BLaER1 (cell line): ENCODE measurements around the gene PCGF3.
A peak's percentile ranks its signal among the peaks of the same experiment; 100 is the strongest.

Experiments
- H3K27ac ChIP-seq: shearing (Covaris generic); formaldehyde crosslinking; 2 replicates; pipeline ENCODE4 v1.8.1; 2022
- H3K27me3 ChIP-seq: shearing (Covaris generic); formaldehyde crosslinking; 2 replicates; pipeline ENCODE4 v1.8.1; 2022
- H3K36me3 ChIP-seq: shearing (Covaris generic); formaldehyde crosslinking; 2 replicates; pipeline ENCODE4 v1.8.1; 2022
- H3K4me1 ChIP-seq: shearing (Covaris generic); formaldehyde crosslinking; 2 replicates; pipeline ENCODE4 v1.8.1; 2022
- H3K4me2 ChIP-seq: shearing (Covaris generic); formaldehyde crosslinking; 2 replicates; pipeline ENCODE4 v1.8.1; 2022
- H3K4me3 ChIP-seq: shearing (Covaris generic); formaldehyde crosslinking; 2 replicates; pipeline ENCODE4 v1.8.1; 2022
- H3K9ac ChIP-seq: shearing (Covaris generic); formaldehyde crosslinking; 2 replicates; pipeline ENCODE4 v1.8.1; 2022
- H3K9me3 ChIP-seq: shearing (Covaris generic); formaldehyde crosslinking; 2 replicates; pipeline ENCODE4 v1.8.1; 2022
- H4K20me1 ChIP-seq: shearing (Covaris generic); formaldehyde crosslinking; 2 replicates; pipeline ENCODE4 v1.8.1; 2022
- Cebpa-rat ChIP-seq: shearing (Covaris generic); IDR thresholded peaks from 2 replicates; pipeline ENCODE4 v1.8.1; 2022

The PCGF3 gene, protein sequence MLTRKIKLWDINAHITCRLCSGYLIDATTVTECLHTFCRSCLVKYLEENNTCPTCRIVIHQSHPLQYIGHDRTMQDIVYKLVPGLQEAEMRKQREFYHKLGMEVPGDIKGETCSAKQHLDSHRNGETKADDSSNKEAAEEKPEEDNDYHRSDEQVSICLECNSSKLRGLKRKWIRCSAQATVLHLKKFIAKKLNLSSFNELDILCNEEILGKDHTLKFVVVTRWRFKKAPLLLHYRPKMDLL

DNA sequence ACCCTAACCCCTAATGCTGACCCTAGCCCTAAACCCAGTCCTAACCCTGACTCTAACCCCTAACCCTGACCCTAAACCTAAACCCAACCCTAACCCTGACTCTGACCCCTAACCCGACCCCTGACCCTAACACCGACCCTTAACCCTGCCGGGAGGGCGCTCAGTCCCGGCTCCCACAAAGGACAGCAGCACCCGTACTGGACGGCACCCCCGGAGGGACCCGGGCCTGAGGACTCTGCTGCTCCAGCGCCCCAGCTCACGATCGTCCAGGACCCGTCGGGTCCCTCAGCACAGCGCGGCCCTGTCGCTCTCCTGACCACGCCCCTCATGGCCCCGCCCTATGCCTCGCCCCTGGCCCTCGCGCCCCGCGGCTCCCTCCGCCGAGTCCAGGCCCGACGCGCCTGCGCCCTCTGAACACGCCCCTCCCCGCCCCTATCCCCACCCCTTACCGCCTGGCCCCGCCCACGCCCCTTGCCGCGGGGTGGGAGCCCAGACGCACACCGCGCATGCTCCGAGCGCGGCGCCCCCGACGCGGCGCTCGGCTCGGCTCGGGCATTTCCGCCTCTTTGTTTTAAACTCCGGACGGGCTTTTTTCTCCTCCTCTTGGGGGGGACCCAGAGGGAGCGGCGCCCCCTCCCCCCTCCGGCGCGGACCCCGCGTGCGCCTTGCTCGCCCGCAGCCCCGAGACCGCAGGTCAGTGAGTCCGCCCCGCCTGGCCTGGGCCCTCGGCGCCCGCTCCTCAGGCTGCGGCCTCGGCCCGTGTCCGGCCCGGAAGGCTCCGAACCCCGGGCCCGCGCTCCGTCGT lies at the start of gene PCGF3:
TSS of gene PCGF3 (plus strand) at position 555 of the 805 bp plus-strand sequence. CDS start 27,849 bp downstream, outside the sequence.
- peak within 1 kb of the TSS; percentile 100 for H3K27ac ChIP-seq

DNA sequence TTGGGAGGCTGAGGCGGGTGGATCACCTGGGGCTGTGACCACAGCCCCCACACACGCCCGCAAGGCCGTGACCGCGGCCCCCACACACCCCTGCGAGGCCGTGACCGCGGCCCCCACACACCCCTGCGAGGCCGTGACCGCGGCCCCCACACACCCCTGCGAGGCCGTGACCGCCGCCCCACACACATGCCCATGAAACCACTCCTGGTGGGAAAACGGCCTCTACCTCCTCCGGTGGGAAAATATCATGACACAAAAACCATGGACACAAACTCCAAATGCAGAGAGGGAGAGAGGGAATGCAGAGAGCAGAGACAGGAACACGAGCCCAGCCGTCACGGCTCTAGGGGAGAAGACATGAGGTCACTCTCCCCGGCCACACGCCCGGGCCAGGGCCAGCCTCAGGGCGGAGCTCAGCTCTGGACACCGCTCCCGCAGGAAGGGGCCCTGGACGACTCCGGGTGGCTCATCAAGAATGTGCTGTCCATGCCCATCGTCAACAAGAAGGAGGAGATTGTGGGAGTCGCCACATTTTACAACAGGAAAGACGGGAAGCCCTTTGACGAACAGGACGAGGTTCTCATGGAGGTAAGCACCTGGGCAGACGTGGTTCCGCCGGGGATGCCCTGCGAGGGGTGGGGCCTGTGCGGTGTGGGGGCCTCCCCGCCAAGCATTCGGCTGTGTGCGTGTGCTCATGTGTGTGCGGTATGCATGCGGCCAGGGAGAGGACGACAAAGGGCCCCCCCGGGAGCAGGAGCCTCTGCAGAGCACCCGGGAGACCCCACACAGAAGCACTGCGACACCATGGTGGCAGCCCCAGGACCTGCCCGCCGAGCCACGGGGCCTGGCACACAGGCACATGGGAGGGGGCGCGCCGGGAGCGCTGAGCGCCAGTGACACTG lies 48.9 kb upstream of the PCGF3 start:
- no peak overlapping the region for H3K27ac ChIP-seq
- no peaks in the 10 kb centered on the region for H3K9me3 ChIP-seq
- H3K4me1 ChIP-seq, result 0 out of 2 replicates have a peak, but pooled peaks cover 5% of the 10 kb centered on the region
- H3K4me2 ChIP-seq, result no peak overlapping the region
- H3K36me3 ChIP-seq, result peaks cover 14% of the 10 kb centered on the region; the same call in 1 of the 2 replicates
- no peaks in the 10 kb centered on the region for H4K20me1 ChIP-seq
- no peak for TF ChIP-seq Cebpa-rat
- H3K4me3 ChIP-seq, result no peak overlapping the region
- no peak overlapping the region for H3K9ac ChIP-seq
- no peaks in the 10 kb centered on the region for H3K27me3 ChIP-seq

More for the DNA sequence above, at the start of gene PCGF3:
- Histone ChIP-seq H3K36me3 (peaks cover 26% of the 10 kb centered on the region), H3K9me3 (peaks cover 6% of the 10 kb centered on the region; the same call in 1 of the 2 replicates), H4K20me1 (peaks cover 40% of the 10 kb centered on the region), H3K27me3 (no peaks in the 10 kb centered on the region), H3K4me2 (peak within 1 kb of the TSS; percentile 91), H3K4me3 (peak within 1 kb of the TSS; percentile 95), H3K4me1 (peaks cover 40% of the 10 kb centered on the region), H3K9ac (peak within 1 kb of the TSS; percentile 100)
- no peak for TF ChIP-seq Cebpa-rat

DNA sequence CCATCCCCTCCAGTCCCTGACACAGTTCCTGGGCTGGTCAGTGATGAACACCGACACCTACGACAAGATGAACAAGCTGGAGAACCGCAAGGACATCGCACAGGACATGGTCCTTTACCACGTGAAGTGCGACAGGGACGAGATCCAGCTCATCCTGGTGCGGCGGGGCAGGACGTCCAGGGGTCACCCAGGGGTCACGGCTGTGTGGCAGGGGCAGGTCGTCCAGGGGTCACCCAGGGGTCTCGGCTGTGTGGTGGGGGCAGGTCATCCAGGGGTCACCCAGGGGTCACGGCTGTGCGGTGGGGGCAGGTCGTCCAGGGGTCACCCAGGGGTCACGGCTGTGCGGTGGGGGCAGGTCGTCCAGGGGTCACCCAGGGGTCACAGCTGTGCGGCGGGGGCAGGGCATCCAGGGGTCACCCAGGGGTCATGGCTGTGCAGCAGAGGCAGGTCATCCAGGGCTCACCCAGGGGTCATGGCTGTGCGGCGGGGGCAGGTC lies 48.2 kb upstream of the PCGF3 start:
- peaks cover 21% of the 10 kb centered on the region for H3K36me3 ChIP-seq
- H3K27ac ChIP-seq, result no peak overlapping the region
- H4K20me1 ChIP-seq, result no peaks in the 10 kb centered on the region
- no peak overlapping the region for H3K4me2 ChIP-seq
- H3K4me1 ChIP-seq, result 0 out of 2 replicates have a peak, but pooled peaks cover 5% of the 10 kb centered on the region
- H3K9me3 ChIP-seq, result no peaks in the 10 kb centered on the region
- no peak overlapping the region for H3K9ac ChIP-seq
- H3K4me3 ChIP-seq, result no peak overlapping the region
- no peak for TF ChIP-seq Cebpa-rat
- no peaks in the 10 kb centered on the region for H3K27me3 ChIP-seq

DNA sequence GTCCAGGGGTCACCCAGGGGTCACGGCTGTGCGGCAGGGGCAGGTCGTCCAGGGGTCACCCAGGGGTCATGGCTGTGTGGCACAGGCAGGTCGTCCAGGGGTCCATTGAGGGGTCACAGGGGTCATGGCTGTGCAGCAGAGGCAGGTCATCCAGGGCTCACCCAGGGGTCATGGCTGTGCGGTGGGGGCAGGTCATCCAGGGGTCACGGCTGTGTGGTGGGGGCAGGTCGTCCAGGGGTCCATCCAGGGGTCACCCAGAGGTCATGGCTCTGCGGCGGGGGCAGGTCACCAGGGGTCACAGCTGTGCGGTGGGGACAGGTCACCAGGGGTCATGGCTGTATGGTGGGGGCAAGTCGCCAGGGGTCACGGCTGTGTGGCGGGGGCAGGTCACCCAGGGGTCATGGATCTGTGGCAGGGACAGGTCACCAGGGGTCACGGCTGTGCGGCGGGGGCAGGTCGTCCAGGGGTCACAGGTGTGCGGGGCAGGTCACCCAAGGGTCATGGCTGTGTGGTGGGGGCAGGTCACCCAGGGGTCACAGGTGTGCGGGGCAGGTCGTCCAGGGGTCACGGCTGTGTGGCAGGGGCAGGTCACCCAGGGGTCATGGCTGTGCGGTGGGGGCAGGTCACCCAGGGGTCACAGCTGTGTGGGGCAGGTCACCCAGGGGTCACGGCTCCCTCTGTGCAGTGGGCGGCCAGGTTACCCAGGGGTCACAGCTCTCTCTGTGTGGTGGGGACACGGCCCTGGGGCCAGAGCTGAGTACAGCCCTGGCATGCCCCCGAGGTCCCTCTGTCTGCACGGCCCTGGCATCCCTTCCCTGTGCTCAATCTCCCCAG lies 47.6 kb upstream of the PCGF3 start:
- Histone ChIP-seq H3K36me3 (peaks cover 23% of the 10 kb centered on the region), H4K20me1 (no peaks in the 10 kb centered on the region), H3K4me2 (no peak overlapping the region), H3K4me3 (no peak overlapping the region), H3K27ac (no peak overlapping the region), H3K27me3 (no peaks in the 10 kb centered on the region), H3K9me3 (no peaks in the 10 kb centered on the region), H3K9ac (no peak overlapping the region), H3K4me1 (peaks cover 9% of the 10 kb centered on the region)
- TF ChIP-seq Cebpa-rat, result no peak

DNA sequence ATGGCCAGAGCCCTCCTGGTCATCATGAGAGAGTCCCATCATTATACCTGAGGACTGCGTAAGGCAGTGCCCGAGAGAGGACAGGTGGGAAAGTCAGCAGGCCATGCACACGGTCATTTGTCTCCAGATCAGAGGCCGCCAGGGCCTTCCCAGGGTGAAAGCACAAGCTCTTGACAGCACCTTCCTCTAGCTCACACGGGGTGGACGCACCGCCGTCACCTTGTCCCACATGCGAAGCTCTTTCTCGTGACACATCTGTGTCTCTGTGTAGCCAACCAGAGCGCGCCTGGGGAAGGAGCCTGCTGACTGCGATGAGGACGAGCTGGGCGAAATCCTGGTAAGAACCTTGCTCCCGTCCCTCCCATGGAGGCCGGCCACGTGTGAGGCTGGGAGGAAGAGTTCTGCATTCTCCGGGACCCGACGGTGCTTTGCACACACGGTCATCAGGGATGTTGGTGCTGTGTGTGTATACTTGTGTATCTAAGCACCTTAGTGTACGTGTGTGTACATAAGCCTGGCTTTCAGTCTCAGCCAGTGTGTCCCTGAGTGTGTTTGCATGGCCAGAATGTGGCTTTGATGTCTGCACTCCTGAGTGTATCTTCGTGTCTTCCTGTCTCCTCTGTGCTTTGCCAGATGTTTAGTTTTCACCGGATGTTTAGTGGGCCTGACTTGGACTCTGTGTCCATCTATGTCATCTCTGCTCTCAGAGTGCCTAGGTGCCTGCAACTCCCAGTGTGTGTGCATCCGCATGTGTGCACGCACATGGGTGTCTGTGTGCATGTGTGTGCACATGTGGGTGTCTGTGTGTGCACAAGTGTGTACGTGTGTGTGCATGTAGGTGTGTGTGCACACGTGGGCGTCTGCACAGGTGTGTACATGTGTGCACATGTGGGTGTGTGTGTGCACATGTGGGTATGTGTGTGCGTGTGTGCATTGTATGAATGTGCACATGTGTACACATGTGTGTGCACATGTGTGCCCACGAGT lies 46.7 kb upstream of the PCGF3 start:
- Histone ChIP-seq H3K9ac (no peak overlapping the region), H3K36me3 (peaks cover 23% of the 10 kb centered on the region), H3K4me3 (no peak overlapping the region), H3K9me3 (no peaks in the 10 kb centered on the region), H3K27me3 (no peaks in the 10 kb centered on the region), H3K4me1 (peaks cover 7% of the 10 kb centered on the region), H4K20me1 (no peaks in the 10 kb centered on the region), H3K27ac (no peak overlapping the region), H3K4me2 (no peak overlapping the region)
- TF ChIP-seq Cebpa-rat, result no peak

DNA sequence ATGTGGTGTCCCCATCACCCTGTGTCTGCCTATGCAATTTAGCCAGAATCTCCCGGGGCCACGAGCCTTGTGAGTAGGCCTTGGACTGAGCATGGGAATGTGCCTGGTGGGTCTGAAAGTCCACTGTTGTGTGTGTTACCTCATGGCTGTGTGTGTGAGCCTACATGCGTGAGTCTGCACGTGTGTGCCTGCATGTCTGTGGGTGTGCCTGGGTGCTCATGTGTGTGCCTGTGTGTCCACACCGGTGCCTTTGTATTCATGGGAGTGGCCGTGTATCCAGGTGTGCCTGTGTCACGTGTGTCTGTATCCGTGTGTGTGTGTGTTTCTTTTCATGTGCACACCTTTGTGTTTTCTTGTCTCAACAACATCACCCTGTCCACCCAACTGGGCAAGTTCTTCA lies 45.8 kb upstream of the PCGF3 start:
- H3K4me2 ChIP-seq, result no peak overlapping the region
- H3K4me3 ChIP-seq, result no peak overlapping the region
- H3K36me3 ChIP-seq, result peaks cover 23% of the 10 kb centered on the region
- no peak overlapping the region for H3K27ac ChIP-seq
- H3K9me3 ChIP-seq, result no peaks in the 10 kb centered on the region
- peaks cover 14% of the 10 kb centered on the region for H3K4me1 ChIP-seq
- no peaks in the 10 kb centered on the region for H4K20me1 ChIP-seq
- no peak for TF ChIP-seq Cebpa-rat
- no peaks in the 10 kb centered on the region for H3K27me3 ChIP-seq
- no peak overlapping the region for H3K9ac ChIP-seq

DNA sequence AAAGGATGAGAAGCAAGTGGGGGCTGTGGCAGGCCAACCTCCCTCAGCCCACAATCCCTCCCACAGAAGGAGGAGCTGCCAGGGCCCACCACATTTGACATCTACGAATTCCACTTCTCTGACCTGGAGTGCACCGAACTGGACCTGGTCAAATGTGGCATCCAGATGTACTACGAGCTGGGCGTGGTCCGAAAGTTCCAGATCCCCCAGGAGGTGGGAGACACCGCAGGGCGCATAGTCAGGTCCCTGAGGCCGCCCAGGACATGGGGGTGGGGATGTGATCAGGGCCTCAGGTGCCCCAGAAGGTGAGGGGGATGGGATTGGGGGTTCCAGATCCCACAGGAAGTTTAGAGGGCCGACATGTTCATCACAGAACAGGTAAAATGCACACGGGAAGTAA lies 45.2 kb upstream of the PCGF3 start:
- no peak for TF ChIP-seq Cebpa-rat

DNA sequence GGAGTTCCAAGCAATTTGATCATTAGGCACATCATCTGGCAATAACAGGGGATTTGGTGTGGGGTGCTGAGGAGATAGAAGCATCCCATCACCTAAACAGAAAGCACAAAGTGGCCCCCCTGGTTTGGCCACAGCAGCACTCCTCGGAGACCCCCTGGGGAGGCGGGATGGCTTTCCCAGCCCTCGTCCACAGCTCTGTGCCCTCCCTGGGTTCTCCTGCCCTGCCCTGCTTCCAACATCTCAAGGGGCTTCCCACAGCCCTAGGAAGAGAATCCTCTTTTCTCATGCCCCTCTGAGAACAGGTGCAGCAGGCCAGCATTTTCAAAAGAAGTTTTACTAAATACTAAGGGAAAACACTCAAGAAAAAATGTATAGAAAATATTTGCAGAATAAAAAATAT lies 44.4 kb upstream of the PCGF3 start:
- no peaks in the 10 kb centered on the region for H3K9me3 ChIP-seq
- no peaks in the 10 kb centered on the region for H4K20me1 ChIP-seq
- H3K4me1 ChIP-seq, result peaks cover 28% of the 10 kb centered on the region
- no peak for TF ChIP-seq Cebpa-rat
- no peak overlapping the region for H3K4me2 ChIP-seq
- peaks cover 23% of the 10 kb centered on the region for H3K36me3 ChIP-seq
- no peak overlapping the region for H3K9ac ChIP-seq
- no peak overlapping the region for H3K27ac ChIP-seq
- no peak overlapping the region for H3K4me3 ChIP-seq
- H3K27me3 ChIP-seq, result no peaks in the 10 kb centered on the region

More for the DNA sequence above, 45.2 kb upstream of the PCGF3 start:
- H3K9me3 ChIP-seq, result no peaks in the 10 kb centered on the region
- H3K27ac ChIP-seq, result no peak overlapping the region
- peaks cover 20% of the 10 kb centered on the region for H3K4me1 ChIP-seq
- no peaks in the 10 kb centered on the region for H3K27me3 ChIP-seq
- H3K9ac ChIP-seq, result no peak overlapping the region
- no peak overlapping the region for H3K4me3 ChIP-seq
- no peaks in the 10 kb centered on the region for H4K20me1 ChIP-seq
- H3K4me2 ChIP-seq, result no peak overlapping the region
- peaks cover 23% of the 10 kb centered on the region for H3K36me3 ChIP-seq
